Astrocyte (in vitro differentiated cells and primary cell): Measurements from ENCODE around the gene MLIP. TPM values are rescaled to one million over a fixed set of nuclear protein-coding genes. Genes with fewer than 3 reads are reported as not detected.

Source experiments
- DNase-seq: peaks from one replicate; pipeline ENCODE4 v3.0.0-alpha.2; 2010; ENCODE audit warnings: low read depth
- FAIRE-seq: peaks from 2 replicates; lab custom pipeline; 2011; peaks lifted over from hg19 to GRCh38; lab: Jason Lieb, UNC
- H2AFZ ChIP-seq: 2 replicates; pipeline ENCODE4 v1.6.0; 2012; ENCODE audit warnings: low read depth, low read length, inconsistent platforms
- H3K27ac ChIP-seq: 2 replicates; pipeline ENCODE4 v1.5.1; 2011; ENCODE audit warnings: low read depth, low read length, inconsistent platforms
- H3K27me3 ChIP-seq: 2 replicates; pipeline ENCODE4 v1.6.0; 2011; ENCODE audit warnings: low read length, inconsistent platforms; ENCODE audit not compliant: insufficient read depth
- H3K36me3 ChIP-seq: 2 replicates; pipeline ENCODE4 v1.5.1; 2011; ENCODE audit warnings: low read length, inconsistent platforms; ENCODE audit not compliant: insufficient read depth
- H3K4me1 ChIP-seq: 2 replicates; pipeline ENCODE4 v1.5.1; 2011; ENCODE audit warnings: low read length, inconsistent platforms; ENCODE audit not compliant: insufficient read depth
- H3K4me2 ChIP-seq: 2 replicates; pipeline ENCODE4 v1.6.0; 2012; ENCODE audit warnings: low read length, inconsistent platforms
- H3K4me3 ChIP-seq: 2 replicates; pipeline ENCODE4 v1.5.1; 2011; ENCODE audit warnings: low read depth, mild to moderate bottlenecking, low read length, inconsistent platforms; ENCODE audit not compliant: insufficient read depth
- H3K79me2 ChIP-seq: 2 replicates; pipeline ENCODE4 v1.6.0; 2012; ENCODE audit warnings: mild to moderate bottlenecking, low read length, inconsistent platforms; ENCODE audit not compliant: insufficient read depth
- H3K9ac ChIP-seq: 2 replicates; pipeline ENCODE4 v1.6.0; 2012; ENCODE audit warnings: mild to moderate bottlenecking, low read length, inconsistent platforms
- H3K9me3 ChIP-seq: 2 replicates; pipeline ENCODE4 v1.5.1; 2012; ENCODE audit warnings: low read depth, mild to moderate bottlenecking, low read length, inconsistent platforms; ENCODE audit not compliant: insufficient read depth
- H4K20me1 ChIP-seq: 2 replicates; pipeline ENCODE4 v1.6.0; 2012; ENCODE audit warnings: low read length, inconsistent platforms; ENCODE audit not compliant: insufficient read depth
- H3K27ac Mint-ChIP-seq: one replicate; pipeline ENCODE4 v1.8.0; 2021; ENCODE audit warnings: mild to moderate bottlenecking, mixed read lengths; ENCODE audit not compliant: unreplicated experiment
- H3K27me3 Mint-ChIP-seq: one replicate; pipeline ENCODE4 v1.8.0; 2021; ENCODE audit warnings: low read depth, mixed read lengths; ENCODE audit not compliant: unreplicated experiment
- H3K36me3 Mint-ChIP-seq: one replicate; pipeline ENCODE4 v1.8.0; 2021; ENCODE audit warnings: low read depth, mixed read lengths; ENCODE audit not compliant: unreplicated experiment
- H3K4me1 Mint-ChIP-seq: one replicate; pipeline ENCODE4 v1.8.0; 2021; ENCODE audit warnings: low read depth, mixed read lengths; ENCODE audit not compliant: unreplicated experiment
- H3K4me3 Mint-ChIP-seq: one replicate; pipeline ENCODE4 v1.8.0; 2021; ENCODE audit warnings: mild to moderate bottlenecking, moderate library complexity, mixed read lengths; ENCODE audit not compliant: unreplicated experiment
- H3K9me3 Mint-ChIP-seq: one replicate; pipeline ENCODE4 v1.8.0; 2021; ENCODE audit warnings: mild to moderate bottlenecking, mixed read lengths; ENCODE audit not compliant: unreplicated experiment
- EZH2 ChIP-seq: IDR thresholded peaks from 2 replicates; pipeline ENCODE4 v1.6.1; 2012; ENCODE audit warnings: mild to moderate bottlenecking, low read length, inconsistent platforms; ENCODE audit not compliant: insufficient read depth
- total RNA-seq: library from RNA; stranded (reverse); gene quantifications from 2 replicates; pipeline ENCODE4 v1.2.1, GENCODE V29; 2021
- TF ChIP-seq, protein P1 (sequence below): IDR thresholded peaks from 2 replicates; pipeline ENCODE4 v1.5.1; 2011; ENCODE audit warnings: low read depth, mild to moderate bottlenecking, inconsistent platforms, low read length, moderate library complexity; ENCODE audit not compliant: insufficient read depth

The MLIP gene
- total RNA-seq, 1 donor from 2014 or later, result not detected

DNA sequence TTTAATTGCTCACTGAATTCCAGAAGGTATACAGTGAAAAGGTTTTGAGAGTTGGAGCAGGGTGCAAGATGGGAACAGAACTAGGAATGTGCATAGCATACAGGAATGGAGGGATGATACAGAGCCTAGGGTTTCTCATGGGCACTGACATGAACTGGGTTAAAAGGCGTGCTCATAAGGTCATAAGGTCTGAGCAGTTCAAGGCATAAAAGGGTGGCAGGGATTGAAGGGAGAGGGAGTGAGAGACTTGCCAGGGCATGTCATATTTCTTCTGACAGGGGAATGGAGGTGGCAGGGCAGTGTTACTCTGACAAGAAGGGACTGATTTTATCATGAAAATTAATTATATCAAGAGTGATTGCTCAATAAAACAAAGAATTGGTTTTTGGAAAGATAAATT lies 4.7 kb downstream of the MLIP start:
- H3K4me2 ChIP-seq, result no peak overlapping the region
- H3K27ac Mint-ChIP-seq, result peak overlapping the region; percentile 15
- H3K27ac ChIP-seq, result no peak overlapping the region
- DNase-seq, result no peak
- H3K27me3 Mint-ChIP-seq, result no peaks in the 10 kb centered on the region
- TF ChIP-seq, protein P1, sequence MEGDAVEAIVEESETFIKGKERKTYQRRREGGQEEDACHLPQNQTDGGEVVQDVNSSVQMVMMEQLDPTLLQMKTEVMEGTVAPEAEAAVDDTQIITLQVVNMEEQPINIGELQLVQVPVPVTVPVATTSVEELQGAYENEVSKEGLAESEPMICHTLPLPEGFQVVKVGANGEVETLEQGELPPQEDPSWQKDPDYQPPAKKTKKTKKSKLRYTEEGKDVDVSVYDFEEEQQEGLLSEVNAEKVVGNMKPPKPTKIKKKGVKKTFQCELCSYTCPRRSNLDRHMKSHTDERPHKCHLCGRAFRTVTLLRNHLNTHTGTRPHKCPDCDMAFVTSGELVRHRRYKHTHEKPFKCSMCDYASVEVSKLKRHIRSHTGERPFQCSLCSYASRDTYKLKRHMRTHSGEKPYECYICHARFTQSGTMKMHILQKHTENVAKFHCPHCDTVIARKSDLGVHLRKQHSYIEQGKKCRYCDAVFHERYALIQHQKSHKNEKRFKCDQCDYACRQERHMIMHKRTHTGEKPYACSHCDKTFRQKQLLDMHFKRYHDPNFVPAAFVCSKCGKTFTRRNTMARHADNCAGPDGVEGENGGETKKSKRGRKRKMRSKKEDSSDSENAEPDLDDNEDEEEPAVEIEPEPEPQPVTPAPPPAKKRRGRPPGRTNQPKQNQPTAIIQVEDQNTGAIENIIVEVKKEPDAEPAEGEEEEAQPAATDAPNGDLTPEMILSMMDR, result no peak
- TF ChIP-seq EZH2, result no peak
- no peaks in the 10 kb centered on the region for H3K36me3 ChIP-seq
- no peaks in the 10 kb centered on the region for H3K4me1 ChIP-seq
- H2AFZ ChIP-seq, result no peak overlapping the region
- H3K4me3 ChIP-seq, result no peak overlapping the region
- H3K9ac ChIP-seq, result no peak overlapping the region
- H3K79me2 ChIP-seq, result no peaks in the 10 kb centered on the region
- FAIRE-seq, result no peak
- no peaks in the 10 kb centered on the region for H3K9me3 ChIP-seq
- no peaks in the 10 kb centered on the region for H4K20me1 ChIP-seq
- peaks cover 1% of the 10 kb centered on the region for H3K36me3 Mint-ChIP-seq
- H3K4me1 Mint-ChIP-seq, result no peaks in the 10 kb centered on the region
- no peaks in the 10 kb centered on the region for H3K27me3 ChIP-seq
- no peak overlapping the region for H3K4me3 Mint-ChIP-seq
- peaks cover 3% of the 10 kb centered on the region for H3K9me3 Mint-ChIP-seq

DNA sequence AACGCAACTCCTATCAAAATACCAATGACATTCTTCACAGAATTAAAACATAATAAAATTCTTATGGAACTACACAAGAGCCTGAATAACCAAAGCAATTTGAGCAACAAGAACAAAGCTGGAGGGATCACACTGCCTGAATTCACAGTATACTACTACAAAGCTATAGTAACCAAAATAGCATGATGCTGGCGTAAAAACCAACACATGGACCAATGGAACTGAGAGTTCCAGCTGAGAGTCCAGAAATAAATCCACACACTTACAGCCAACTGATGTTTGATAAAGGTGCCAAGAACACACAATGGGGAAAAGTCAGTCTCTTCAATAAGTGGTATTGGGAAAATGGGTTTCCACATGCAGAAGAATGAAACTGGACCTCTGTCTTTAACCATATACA lies 6.9 kb downstream of the MLIP start:
- Histone ChIP-seq H3K27me3 (no peaks in the 10 kb centered on the region), H3K4me1 (no peaks in the 10 kb centered on the region), H3K27ac (no peak overlapping the region), H3K36me3 (no peaks in the 10 kb centered on the region), H3K79me2 (no peaks in the 10 kb centered on the region), H3K9ac (no peak overlapping the region), H3K4me2 (no peak overlapping the region), H2AFZ (no peak overlapping the region), H3K4me3 (no peak overlapping the region), H3K9me3 (no peaks in the 10 kb centered on the region), H4K20me1 (no peaks in the 10 kb centered on the region)
- H3K4me3 Mint-ChIP-seq, result no peak overlapping the region
- H3K27me3 Mint-ChIP-seq, result no peaks in the 10 kb centered on the region
- H3K27ac Mint-ChIP-seq, result no peak overlapping the region
- no peaks in the 10 kb centered on the region for H3K4me1 Mint-ChIP-seq
- H3K9me3 Mint-ChIP-seq, result peaks cover 3% of the 10 kb centered on the region
- FAIRE-seq, result no peak
- H3K36me3 Mint-ChIP-seq, result peaks cover 1% of the 10 kb centered on the region
- TF ChIP-seq, protein P1, result no peak
- TF ChIP-seq EZH2, result no peak
- DNase-seq, result no peak

DNA sequence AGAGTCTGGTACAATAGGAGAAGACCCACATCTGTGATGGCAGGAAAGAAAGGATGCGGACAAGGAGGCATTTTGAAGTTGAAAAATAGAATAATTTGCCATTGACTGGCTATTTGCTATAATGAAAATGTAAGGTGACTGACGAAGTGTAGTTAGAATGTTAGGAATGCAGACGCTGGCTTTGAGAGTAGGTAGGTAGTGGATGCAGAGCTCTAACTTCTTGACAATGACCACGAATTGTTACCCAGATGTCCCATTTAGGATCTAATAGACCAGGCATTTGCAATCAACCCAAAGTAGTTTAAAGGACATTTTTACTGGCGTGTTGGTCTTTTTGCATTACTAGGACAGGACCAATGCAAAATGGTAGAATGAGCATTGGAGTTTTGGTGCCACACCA lies 14.2 kb downstream of the MLIP start:
- H3K27ac Mint-ChIP-seq, result no peak overlapping the region
- DNase-seq (no peak), FAIRE-seq (no peak)
- H3K4me2 ChIP-seq, result no peak overlapping the region
- H3K36me3 Mint-ChIP-seq, result no peaks in the 10 kb centered on the region
- no peaks in the 10 kb centered on the region for H3K79me2 ChIP-seq
- no peak overlapping the region for H3K27ac ChIP-seq
- H3K4me3 Mint-ChIP-seq, result no peak overlapping the region
- no peaks in the 10 kb centered on the region for H3K9me3 Mint-ChIP-seq
- no peaks in the 10 kb centered on the region for H3K36me3 ChIP-seq
- no peaks in the 10 kb centered on the region for H3K4me1 ChIP-seq
- TF ChIP-seq EZH2, result no peak
- H3K4me3 ChIP-seq, result no peak overlapping the region
- no peaks in the 10 kb centered on the region for H3K27me3 ChIP-seq
- no peak overlapping the region for H2AFZ ChIP-seq
- no peaks in the 10 kb centered on the region for H3K27me3 Mint-ChIP-seq
- H3K9ac ChIP-seq, result no peak overlapping the region
- H4K20me1 ChIP-seq, result no peaks in the 10 kb centered on the region
- H3K9me3 ChIP-seq, result no peaks in the 10 kb centered on the region
- no peaks in the 10 kb centered on the region for H3K4me1 Mint-ChIP-seq
